ENCODE results near the gene KIRREL1. TPM values are rescaled to one million over a fixed set of nuclear protein-coding genes. Genes with fewer than 3 reads are reported as not detected.

Gene KIRREL1
- polyA plus RNA-seq, 1 donor from 2014 or later, result 12.9 TPM

DNA sequence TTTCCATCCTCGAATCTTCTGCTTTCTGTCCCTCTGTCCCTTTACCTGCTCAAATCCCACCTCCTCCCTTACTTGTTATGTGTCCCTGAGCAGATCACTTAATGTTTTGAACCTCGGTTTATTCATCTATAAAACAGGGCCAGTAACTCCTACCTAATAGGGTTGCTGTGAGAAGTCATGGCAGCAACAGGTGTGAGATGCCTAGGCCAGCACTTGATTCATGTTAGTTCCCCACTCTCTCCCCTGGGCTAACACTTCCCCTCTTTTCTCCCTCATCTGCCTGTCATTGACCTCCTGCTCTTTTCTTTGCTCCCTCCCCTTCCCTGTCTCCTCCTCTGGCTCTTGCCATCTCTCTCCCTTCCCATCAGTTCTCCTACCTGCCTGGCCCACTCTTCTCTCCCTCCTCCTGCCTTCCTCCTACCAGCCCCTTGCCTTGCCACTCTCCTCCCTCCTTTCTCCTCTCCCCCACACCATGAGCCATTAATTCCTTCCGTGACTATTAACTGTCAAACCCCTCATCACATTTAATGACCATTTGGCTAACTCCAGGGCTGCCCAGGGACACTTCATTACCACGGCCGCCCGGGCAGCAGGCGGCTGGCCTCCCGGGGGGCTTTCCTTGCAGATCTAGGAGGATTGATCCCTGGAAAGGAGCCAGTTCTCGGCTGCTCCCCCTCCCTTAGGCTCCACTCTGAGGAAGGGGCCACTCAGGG is 96.6 kb downstream of the KIRREL1 start:
- H3F3A ChIP-seq (ENCODE audit: insufficient read depth, low read length, poor library complexity, severe bottlenecking), result no peaks in the 10 kb centered on the region
- no peak overlapping the region for H3K4me2 ChIP-seq (ENCODE audit: low read length)
- H2AFZ ChIP-seq (ENCODE audit: low read depth, low read length), result no peak overlapping the region
- no peaks in the 10 kb centered on the region for H3K9me2 ChIP-seq (ENCODE audit: insufficient read depth, low read length)
- no peaks in the 10 kb centered on the region for H3K27me3 ChIP-seq (ENCODE audit: insufficient read depth, low read depth, low read length)
- H3K9me3 ChIP-seq (ENCODE audit: low read length), result no peaks in the 10 kb centered on the region
- H3K4me3 ChIP-seq (ENCODE audit: low read length), result no peak overlapping the region
- H3K9ac ChIP-seq (ENCODE audit: low read length), result no peak overlapping the region
- H3K79me2 ChIP-seq (replicated peaks; ENCODE audit: insufficient read depth, low read length), result no peaks in the 10 kb centered on the region
- H4K20me1 ChIP-seq (ENCODE audit: insufficient read depth), result no peaks in the 10 kb centered on the region
- no peaks in the 10 kb centered on the region for H3K36me3 ChIP-seq (ENCODE audit: insufficient read depth, low read length)
- H3K27ac ChIP-seq (ENCODE audit: low read length), result no peak overlapping the region
- TF ChIP-seq POLR2AphosphoS5 (IDR thresholded peaks at IDR 0.05) (no peak), SMC3 (conservative IDR thresholded peaks at IDR 0.05; ENCODE audit: poor library complexity) (no peak), RAD21 (conservative IDR thresholded peaks at IDR 0.05) (no peak), TAF1 (IDR thresholded peaks at IDR 0.05; ENCODE audit: low read depth) (no peak), MXI1 (conservative IDR thresholded peaks at IDR 0.05; ENCODE audit: poor library complexity, severe bottlenecking) (no peak), EZH2 (IDR thresholded peaks at IDR 0.05; ENCODE audit: borderline replicate concordance, insufficient read depth, low read length, poor library complexity, severe bottlenecking) (no peak), EP300 (conservative IDR thresholded peaks at IDR 0.05; ENCODE audit: poor library complexity, severe bottlenecking) (no peak)
- TF ChIP-seq, protein P1, sequence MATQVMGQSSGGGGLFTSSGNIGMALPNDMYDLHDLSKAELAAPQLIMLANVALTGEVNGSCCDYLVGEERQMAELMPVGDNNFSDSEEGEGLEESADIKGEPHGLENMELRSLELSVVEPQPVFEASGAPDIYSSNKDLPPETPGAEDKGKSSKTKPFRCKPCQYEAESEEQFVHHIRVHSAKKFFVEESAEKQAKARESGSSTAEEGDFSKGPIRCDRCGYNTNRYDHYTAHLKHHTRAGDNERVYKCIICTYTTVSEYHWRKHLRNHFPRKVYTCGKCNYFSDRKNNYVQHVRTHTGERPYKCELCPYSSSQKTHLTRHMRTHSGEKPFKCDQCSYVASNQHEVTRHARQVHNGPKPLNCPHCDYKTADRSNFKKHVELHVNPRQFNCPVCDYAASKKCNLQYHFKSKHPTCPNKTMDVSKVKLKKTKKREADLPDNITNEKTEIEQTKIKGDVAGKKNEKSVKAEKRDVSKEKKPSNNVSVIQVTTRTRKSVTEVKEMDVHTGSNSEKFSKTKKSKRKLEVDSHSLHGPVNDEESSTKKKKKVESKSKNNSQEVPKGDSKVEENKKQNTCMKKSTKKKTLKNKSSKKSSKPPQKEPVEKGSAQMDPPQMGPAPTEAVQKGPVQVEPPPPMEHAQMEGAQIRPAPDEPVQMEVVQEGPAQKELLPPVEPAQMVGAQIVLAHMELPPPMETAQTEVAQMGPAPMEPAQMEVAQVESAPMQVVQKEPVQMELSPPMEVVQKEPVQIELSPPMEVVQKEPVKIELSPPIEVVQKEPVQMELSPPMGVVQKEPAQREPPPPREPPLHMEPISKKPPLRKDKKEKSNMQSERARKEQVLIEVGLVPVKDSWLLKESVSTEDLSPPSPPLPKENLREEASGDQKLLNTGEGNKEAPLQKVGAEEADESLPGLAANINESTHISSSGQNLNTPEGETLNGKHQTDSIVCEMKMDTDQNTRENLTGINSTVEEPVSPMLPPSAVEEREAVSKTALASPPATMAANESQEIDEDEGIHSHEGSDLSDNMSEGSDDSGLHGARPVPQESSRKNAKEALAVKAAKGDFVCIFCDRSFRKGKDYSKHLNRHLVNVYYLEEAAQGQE (IDR thresholded peaks at IDR 0.05; ENCODE audit: borderline replicate concordance), result no peak
- TF ChIP-seq, protein P2, sequence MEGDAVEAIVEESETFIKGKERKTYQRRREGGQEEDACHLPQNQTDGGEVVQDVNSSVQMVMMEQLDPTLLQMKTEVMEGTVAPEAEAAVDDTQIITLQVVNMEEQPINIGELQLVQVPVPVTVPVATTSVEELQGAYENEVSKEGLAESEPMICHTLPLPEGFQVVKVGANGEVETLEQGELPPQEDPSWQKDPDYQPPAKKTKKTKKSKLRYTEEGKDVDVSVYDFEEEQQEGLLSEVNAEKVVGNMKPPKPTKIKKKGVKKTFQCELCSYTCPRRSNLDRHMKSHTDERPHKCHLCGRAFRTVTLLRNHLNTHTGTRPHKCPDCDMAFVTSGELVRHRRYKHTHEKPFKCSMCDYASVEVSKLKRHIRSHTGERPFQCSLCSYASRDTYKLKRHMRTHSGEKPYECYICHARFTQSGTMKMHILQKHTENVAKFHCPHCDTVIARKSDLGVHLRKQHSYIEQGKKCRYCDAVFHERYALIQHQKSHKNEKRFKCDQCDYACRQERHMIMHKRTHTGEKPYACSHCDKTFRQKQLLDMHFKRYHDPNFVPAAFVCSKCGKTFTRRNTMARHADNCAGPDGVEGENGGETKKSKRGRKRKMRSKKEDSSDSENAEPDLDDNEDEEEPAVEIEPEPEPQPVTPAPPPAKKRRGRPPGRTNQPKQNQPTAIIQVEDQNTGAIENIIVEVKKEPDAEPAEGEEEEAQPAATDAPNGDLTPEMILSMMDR (IDR thresholded peaks at IDR 0.05; ENCODE audit: poor library complexity, severe bottlenecking), result no peak

DNA sequence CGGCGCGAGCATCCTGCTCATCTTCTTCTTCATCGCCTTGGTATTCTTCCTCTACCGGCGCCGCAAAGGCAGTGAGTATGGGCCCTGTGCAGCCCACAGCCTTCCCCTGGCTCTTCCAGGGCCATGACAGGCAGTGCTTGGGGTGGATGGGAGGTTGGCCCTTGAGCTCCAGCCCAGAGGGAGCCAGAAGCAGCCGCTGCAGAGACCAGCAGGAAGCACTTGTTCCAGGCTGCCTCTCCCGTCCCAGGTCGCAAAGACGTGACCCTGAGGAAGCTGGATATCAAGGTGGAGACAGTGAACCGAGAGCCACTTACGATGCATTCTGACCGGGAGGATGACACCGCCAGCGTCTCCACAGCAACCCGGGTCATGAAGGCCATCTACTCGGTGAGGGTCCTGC is 99.9 kb downstream of the KIRREL1 start:
- no peaks in the 10 kb centered on the region for H3K9me3 ChIP-seq (ENCODE audit: low read length)
- no peak overlapping the region for H3K4me3 ChIP-seq (ENCODE audit: low read length)
- H3K36me3 ChIP-seq (ENCODE audit: insufficient read depth, low read length), result no peaks in the 10 kb centered on the region
- no peaks in the 10 kb centered on the region for H3K79me2 ChIP-seq (replicated peaks; ENCODE audit: insufficient read depth, low read length)
- no peaks in the 10 kb centered on the region for H4K20me1 ChIP-seq (ENCODE audit: insufficient read depth)
- no peak overlapping the region for H3K4me2 ChIP-seq (ENCODE audit: low read length)
- H3K27ac ChIP-seq (ENCODE audit: low read length), result no peak overlapping the region
- H2AFZ ChIP-seq (ENCODE audit: low read depth, low read length), result no peak overlapping the region
- no peak overlapping the region for H3K9ac ChIP-seq (ENCODE audit: low read length)
- no peaks in the 10 kb centered on the region for H3F3A ChIP-seq (ENCODE audit: insufficient read depth, low read length, poor library complexity, severe bottlenecking)
- no peaks in the 10 kb centered on the region for H3K27me3 ChIP-seq (ENCODE audit: insufficient read depth, low read depth, low read length)
- TF ChIP-seq EZH2 (IDR thresholded peaks at IDR 0.05; ENCODE audit: borderline replicate concordance, insufficient read depth, low read length, poor library complexity, severe bottlenecking), result no peak
- no peak for TF ChIP-seq EP300 (conservative IDR thresholded peaks at IDR 0.05; ENCODE audit: poor library complexity, severe bottlenecking)
- TF ChIP-seq SMC3 (conservative IDR thresholded peaks at IDR 0.05; ENCODE audit: poor library complexity), result no peak
- TF ChIP-seq, protein P2 (IDR thresholded peaks at IDR 0.05; ENCODE audit: poor library complexity, severe bottlenecking), result no peak
- TF ChIP-seq, protein P1 (IDR thresholded peaks at IDR 0.05; ENCODE audit: borderline replicate concordance), result no peak
- TF ChIP-seq RAD21 (conservative IDR thresholded peaks at IDR 0.05), result no peak
- no peak for TF ChIP-seq POLR2AphosphoS5 (IDR thresholded peaks at IDR 0.05)
- TF ChIP-seq TAF1 (IDR thresholded peaks at IDR 0.05; ENCODE audit: low read depth), result no peak
- no peak for TF ChIP-seq MXI1 (conservative IDR thresholded peaks at IDR 0.05; ENCODE audit: poor library complexity, severe bottlenecking)
- no peaks in the 10 kb centered on the region for H3K9me2 ChIP-seq (ENCODE audit: insufficient read depth, low read length)

Data from neural cell (in vitro differentiated cells).